AG10803 (cell line): ENCODE results near the gene LOXL1.

Experiments used
- DNase-seq: peaks from one replicate; pipeline ENCODE4 v3.0.0; 2010; ENCODE audit warnings: low read depth
- H3K4me3 ChIP-seq: 2 replicates; pipeline ENCODE4 v1.5.1; 2011; ENCODE audit warnings: mild to moderate bottlenecking, low read length, control low read depth
- TF ChIP-seq, protein P1 (sequence below): conservative IDR thresholded peaks from 2 replicates; pipeline ENCODE4 v1.5.1; 2011; ENCODE audit warnings: mild to moderate bottlenecking, low read length, control low read depth, inconsistent platforms

LOXL1 gene

DNA sequence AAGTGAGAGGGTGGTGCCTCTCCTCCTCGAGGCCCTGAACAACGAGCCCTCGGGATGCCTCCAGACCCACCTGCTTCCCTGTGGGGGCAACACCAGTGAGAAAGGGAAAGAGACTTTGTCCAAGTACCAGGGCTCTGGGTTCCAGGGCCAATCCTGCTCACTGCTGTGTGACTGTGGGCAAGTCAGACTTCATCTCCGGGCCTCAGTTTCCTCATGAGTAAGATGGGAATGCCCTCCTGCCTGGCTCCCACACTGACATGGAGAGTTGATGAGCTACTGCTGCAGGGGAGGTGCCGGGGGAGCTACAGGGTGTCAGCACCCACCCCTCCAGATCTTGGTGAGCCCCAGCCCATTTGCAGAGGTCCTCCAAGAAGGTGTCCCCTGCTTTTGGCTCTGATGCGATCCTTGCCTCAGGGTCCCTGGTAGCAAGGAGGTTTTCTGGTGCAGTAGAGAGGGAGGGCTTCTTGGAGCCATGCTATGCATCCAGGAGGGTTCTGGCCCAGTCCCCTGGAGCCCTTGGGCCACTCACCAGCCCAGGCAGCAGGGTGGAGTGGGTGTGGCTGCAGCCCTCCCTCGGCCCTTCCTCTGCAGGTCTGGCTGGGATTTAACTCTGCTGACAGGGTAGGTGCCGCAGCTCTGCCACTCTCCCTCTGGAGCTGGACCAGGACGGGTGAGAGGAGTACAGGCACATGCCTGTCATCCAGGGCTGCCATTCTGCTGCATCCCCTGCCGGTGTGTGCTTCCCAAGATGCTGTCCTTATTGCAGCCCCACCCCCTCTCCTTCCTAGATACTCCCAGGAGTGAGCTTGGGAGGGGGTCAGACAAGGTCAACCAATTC is 26.9 kb downstream of the LOXL1 start:
- no peak overlapping the region for H3K4me3 ChIP-seq
- DNase-seq: no peak
- TF ChIP-seq, protein P1, sequence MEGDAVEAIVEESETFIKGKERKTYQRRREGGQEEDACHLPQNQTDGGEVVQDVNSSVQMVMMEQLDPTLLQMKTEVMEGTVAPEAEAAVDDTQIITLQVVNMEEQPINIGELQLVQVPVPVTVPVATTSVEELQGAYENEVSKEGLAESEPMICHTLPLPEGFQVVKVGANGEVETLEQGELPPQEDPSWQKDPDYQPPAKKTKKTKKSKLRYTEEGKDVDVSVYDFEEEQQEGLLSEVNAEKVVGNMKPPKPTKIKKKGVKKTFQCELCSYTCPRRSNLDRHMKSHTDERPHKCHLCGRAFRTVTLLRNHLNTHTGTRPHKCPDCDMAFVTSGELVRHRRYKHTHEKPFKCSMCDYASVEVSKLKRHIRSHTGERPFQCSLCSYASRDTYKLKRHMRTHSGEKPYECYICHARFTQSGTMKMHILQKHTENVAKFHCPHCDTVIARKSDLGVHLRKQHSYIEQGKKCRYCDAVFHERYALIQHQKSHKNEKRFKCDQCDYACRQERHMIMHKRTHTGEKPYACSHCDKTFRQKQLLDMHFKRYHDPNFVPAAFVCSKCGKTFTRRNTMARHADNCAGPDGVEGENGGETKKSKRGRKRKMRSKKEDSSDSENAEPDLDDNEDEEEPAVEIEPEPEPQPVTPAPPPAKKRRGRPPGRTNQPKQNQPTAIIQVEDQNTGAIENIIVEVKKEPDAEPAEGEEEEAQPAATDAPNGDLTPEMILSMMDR: no peak

DNA sequence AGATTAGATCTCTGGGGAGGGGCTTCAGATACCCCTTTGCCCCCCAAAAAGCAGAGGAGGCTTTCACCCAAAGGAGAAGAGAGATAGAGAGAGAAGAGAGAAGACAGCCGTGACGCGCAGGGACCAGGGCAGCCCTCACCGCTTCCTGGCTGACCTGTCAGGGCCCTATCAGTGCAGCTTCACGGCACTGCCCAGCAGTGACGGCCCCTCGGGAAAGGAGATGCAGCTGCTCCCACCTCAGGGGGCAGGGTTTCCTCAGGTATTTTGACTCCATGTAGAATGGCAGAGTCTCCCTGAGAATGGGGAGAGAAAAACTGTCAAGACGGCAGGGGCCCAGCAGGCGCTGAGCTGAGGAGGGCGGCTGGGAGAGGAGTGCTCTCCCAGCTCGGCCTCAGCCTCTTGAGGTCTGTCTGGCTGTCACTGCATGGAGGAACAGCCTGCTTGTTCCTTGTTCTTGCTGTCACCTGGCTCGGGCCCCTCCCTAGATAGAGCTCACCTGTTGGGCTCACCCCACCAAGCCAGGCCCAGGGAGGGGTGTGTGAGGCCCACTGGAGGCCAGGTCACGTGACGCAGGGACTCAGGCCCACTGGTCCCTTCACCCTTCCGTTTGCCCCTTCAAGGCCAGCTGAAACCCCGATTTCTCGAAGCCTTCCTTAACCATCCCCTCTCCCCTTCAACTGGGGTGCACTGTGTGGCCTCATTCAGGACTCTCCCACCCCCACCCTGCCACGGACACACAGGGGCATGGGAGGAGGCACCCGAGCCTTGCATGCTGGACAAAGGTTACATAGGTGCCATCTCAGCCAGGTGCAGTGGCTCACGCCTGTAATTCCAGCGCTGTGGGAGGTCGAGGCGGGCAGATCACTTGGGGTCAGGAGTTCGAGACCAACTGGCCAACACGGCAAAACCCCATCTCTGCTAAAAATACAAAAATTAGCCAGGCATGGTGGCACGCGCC is 28.2 kb downstream of the LOXL1 start:
- no peak for DNase-seq
- H3K4me3 ChIP-seq: no peak overlapping the region
- TF ChIP-seq, protein P1: no peak

DNA sequence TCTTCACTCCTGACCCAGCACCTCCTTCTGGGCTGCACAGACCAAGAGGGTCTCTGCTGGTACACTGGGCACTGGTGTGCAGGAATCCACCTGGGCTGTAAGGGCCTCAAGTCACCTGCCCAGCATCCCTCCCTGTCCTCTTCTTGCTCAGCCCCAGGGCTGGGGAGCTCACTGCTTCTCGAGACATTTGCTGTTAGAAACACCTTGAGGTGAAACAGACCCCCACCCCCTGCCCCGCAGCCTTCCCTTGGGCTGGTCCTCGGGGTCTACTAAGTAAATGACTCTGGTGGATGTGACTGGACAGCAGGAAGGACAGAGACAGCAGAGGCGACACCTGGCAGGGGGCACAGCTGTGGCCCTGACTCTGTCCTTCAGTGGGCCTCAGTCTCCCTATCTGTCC is 29.1 kb downstream of the LOXL1 start:
- no peak for DNase-seq
- no peak overlapping the region for H3K4me3 ChIP-seq
- TF ChIP-seq, protein P1: no peak

DNA sequence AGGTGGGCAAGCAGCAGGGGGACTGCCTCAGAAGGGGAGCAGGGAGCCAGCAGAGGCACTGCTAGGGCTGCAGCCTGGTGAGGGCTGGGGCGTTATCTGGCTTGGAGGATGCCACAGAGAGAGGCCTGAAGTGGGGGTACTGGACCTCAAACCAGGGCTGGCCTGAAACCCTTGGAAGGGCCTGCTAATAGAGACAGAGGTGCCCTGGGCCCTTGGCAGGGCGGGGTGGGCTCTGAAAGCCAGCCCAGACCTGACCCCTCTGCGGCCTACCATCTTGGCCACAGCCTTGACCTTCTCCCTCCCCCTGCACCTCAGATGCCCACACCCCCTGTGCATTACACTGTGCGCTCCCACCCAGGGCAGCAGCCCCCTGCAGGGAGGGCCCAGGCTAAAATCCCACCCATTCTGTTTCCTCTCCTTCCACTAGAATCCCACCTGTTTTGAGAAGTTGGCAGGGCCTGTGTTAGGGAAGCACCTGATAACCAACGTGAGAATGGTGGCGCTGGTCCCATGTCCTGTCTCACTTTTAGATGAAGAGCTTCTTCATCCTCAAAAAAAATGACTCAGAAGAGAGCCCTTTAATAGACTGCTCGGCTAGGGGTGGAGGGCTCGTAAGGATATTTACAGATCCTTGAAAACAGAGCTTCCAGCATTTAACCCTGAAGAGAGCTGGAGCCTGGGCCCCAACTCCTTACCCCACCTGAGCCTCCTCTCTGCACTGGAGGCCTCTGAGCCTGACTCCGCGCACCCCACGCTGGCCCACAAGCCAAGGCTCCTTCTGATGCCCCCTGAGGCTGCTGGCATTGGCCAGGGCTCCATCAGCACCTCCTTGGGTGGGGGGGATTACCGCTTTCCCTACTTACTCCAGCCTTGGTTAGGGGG is 29.8 kb downstream of the LOXL1 start:
- TF ChIP-seq, protein P1: no peak
- H3K4me3 ChIP-seq: no peak overlapping the region
- no peak for DNase-seq

DNA sequence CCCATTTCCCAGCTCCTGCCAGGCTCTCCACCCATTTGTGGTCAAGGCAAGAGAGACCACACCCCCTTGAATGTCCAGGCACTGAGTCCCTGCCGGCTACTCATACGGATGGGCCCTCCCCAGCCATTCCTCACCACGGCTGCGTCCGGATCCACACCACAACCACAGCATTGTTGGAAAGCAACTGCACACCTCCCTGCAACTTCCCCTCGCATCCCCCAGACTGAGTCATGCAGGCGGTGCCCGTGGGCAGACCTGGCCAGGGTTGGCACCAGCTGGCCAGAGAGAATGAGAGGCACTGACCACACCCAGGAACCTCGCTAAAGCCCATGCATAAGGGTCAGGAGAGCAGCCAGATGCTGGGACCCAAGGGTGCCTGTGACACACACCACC is 30.5 kb downstream of the LOXL1 start:
- TF ChIP-seq, protein P1: no peak
- no peak overlapping the region for H3K4me3 ChIP-seq
- peak; percentile 95 for DNase-seq

DNA sequence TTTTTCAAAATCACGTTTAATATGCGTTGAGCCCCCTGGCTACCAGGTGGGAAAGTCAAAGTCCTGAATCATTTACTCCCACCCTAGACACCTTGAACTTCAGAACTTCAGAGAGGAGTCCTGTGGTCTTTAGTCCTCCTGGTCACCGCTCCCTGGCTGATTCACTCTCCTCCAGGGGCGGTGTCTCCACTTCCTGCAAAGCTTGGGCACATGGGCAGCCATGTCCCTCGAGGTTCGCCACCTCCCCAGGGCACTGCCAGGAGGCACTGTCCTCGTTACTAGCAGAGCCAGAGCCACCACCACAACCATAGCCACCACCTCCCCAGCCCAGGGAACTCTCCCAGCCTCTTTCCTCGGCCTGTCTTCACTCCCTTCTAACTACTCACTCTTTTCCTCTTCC is 31.0 kb downstream of the LOXL1 start:
- no peak overlapping the region for H3K4me3 ChIP-seq
- TF ChIP-seq, protein P1: no peak
- no peak for DNase-seq
